Hepatocyte (in vitro differentiated cells): ENCODE measurements around the gene DYDC2. TPM values are rescaled to one million over a fixed set of nuclear protein-coding genes. Genes with fewer than 3 reads are reported as not detected.

ENCODE experiments used
- DNase-seq: peaks from one replicate; pipeline ENCODE4 v3.0.0-alpha.2; 2016; ENCODE audit warnings: low spot score
- H2AFZ ChIP-seq: fragments of 200-600 bp; sonication (generic); 2 replicates; pipeline ENCODE4 v1.6.0; 2016; ENCODE audit warnings: antibody characterized with exemption, mild to moderate bottlenecking
- H3K27ac ChIP-seq: fragments of 200-600 bp; sonication (generic); 2 replicates; pipeline ENCODE4 v1.5.1; 2016; ENCODE audit warnings: mild to moderate bottlenecking
- H3K27me3 ChIP-seq: fragments of 200-600 bp; sonication (generic); 2 replicates; pipeline ENCODE4 v1.6.1; 2016
- H3K36me3 ChIP-seq: fragments of 200-600 bp; sonication (generic); replicated peaks from 2 replicates; pipeline ENCODE4 v1.5.1; 2016; ENCODE audit warnings: low read depth; ENCODE audit not compliant: insufficient read depth
- H3K4me1 ChIP-seq: fragments of 200-600 bp; sonication (generic); 2 replicates; pipeline ENCODE4 v1.5.1; 2016; ENCODE audit warnings: mild to moderate bottlenecking, moderate library complexity; ENCODE audit not compliant: insufficient read depth
- H3K4me2 ChIP-seq: fragments of 200-600 bp; sonication (generic); 2 replicates; pipeline ENCODE4 v1.6.0; 2016
- H3K4me3 ChIP-seq: fragments of 200-600 bp; sonication (generic); 2 replicates; pipeline ENCODE4 v1.5.1; 2016; ENCODE audit warnings: mild to moderate bottlenecking
- H3K79me2 ChIP-seq: fragments of 200-600 bp; sonication (generic); 2 replicates; pipeline ENCODE4 v1.6.0; 2017; ENCODE audit warnings: mild to moderate bottlenecking
- H3K9me2 ChIP-seq: fragments of 200-600 bp; sonication (generic); replicated peaks from 2 replicates; pipeline ENCODE4 v1.6.0; 2017; ENCODE audit warnings: mild to moderate bottlenecking; ENCODE audit not compliant: insufficient read depth
- H3K9me3 ChIP-seq: fragments of 200-600 bp; sonication (generic); 2 replicates; pipeline ENCODE4 v1.5.1; 2016; ENCODE audit warnings: low read depth, mild to moderate bottlenecking
- H4K20me1 ChIP-seq: fragments of 200-600 bp; sonication (generic); 2 replicates; pipeline ENCODE4 v1.6.0; 2016; ENCODE audit warnings: mild to moderate bottlenecking; ENCODE audit not compliant: insufficient read depth, poor library complexity, severe bottlenecking
- CTCF ChIP-seq: fragments of 200-600 bp; sonication (generic); IDR thresholded peaks from 2 replicates; pipeline ENCODE4 v1.5.1; 2016; ENCODE audit warnings: antibody characterized with exemption, mild to moderate bottlenecking; ENCODE audit not compliant: poor library complexity
- EZH2 ChIP-seq: fragments of 200-600 bp; sonication (generic); IDR thresholded peaks from 2 replicates; pipeline ENCODE4 v1.6.1; 2016; ENCODE audit warnings: antibody characterized with exemption, mild to moderate bottlenecking, borderline replicate concordance
- EZH2phosphoT487 ChIP-seq: fragments of 200-600 bp; sonication (generic); IDR thresholded peaks from one replicate; pipeline ENCODE4 v1.6.1; 2018; ENCODE audit warnings: antibody characterized with exemption, mild to moderate bottlenecking, low read depth, moderate library complexity; ENCODE audit not compliant: unreplicated experiment, severe bottlenecking
- WGBS: methylation state at CpG from one replicate; pipeline ENCODE4 v1.1.6; 2016; ENCODE audit warnings: low lambda C conversion rate; ENCODE audit errors: missing lambda C conversion rate; 5-methylcytosine and 5-hydroxymethylcytosine counted together
- polyA plus RNA-seq: library from polyadenylated mRNA; unstranded; fragments of >200 nt; fragmentation: Nextera tagmentation; extraction: Ambion mirVana; gene quantifications from 2 replicates; pipeline ENCODE4 v1.2.1, GENCODE V29; 2016
- total RNA-seq: library from RNA; depleted of rRNA; stranded (reverse); fragments of >200 nt; gene quantifications from 2 replicates; pipeline ENCODE4 v1.2.3, GENCODE V29; 2014

DYDC2 gene
- total and polyA plus RNA-seq, 2 experiments from 2014 or later: 0.80 TPM; not detected in 1

- TF ChIP-seq EZH2phosphoT487: no peak
- no peak for TF ChIP-seq CTCF
- TF ChIP-seq EZH2: no peak
- Histone ChIP-seq H3K9me3 (no peaks in the 10 kb centered on the region), H2AFZ (no peak overlapping the region), H3K79me2 (no peaks in the 10 kb centered on the region), H3K36me3 (no peaks in the 10 kb centered on the region), H3K27ac (no peak overlapping the region), H3K4me1 (no peaks in the 10 kb centered on the region), H3K4me3 (no peak overlapping the region), H3K4me2 (no peak overlapping the region), H4K20me1 (no peaks in the 10 kb centered on the region), H3K27me3 (no peaks in the 10 kb centered on the region), H3K9me2 (no peaks in the 10 kb centered on the region)
- 63% methylated on average over 2 of the region's 2 CpGs for WGBS
- DNase-seq: no peak
These were observed 34.4 kb upstream of the DYDC2 start for GRCh38 chr10:80322158-80322557.

DNA sequence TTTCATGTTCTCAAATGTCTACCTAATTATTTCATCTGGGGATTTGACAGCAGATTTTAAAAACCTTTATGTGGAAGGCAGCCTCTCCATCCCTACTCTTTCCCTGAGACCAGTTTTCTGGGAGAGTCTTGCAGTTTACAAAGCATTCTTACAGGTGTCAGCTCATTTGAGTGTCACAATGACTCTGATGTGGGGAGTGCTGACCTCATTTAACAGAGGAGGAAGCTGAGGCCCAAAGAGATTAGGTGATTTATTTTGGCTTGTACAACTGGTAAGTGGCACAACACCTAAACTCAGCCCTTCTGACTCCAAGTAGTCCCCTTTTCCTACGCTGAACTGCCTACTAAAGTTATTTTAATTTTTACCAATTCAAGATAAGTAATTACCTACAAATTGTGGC lies 33.9 kb upstream of the DYDC2 start:
- H3K27ac ChIP-seq: no peak overlapping the region
- 86% methylated on average over 1 of the region's 1 CpG for WGBS
- no peaks in the 10 kb centered on the region for H3K4me1 ChIP-seq

GRCh38 chr10:80323311-80323710 lies 33.3 kb upstream of the DYDC2 start:
- no peaks in the 10 kb centered on the region for H3K9me3 ChIP-seq
- no peaks in the 10 kb centered on the region for H4K20me1 ChIP-seq
- no peak for DNase-seq
- H3K36me3 ChIP-seq: no peaks in the 10 kb centered on the region
- no peaks in the 10 kb centered on the region for H3K4me1 ChIP-seq
- H2AFZ ChIP-seq: no peak overlapping the region
- H3K4me2 ChIP-seq: no peak overlapping the region
- no peaks in the 10 kb centered on the region for H3K27me3 ChIP-seq
- no peak overlapping the region for H3K27ac ChIP-seq
- no peaks in the 10 kb centered on the region for H3K9me2 ChIP-seq
- no peaks in the 10 kb centered on the region for H3K79me2 ChIP-seq
- 77% methylated on average over 3 of the region's 3 CpGs for WGBS
- H3K4me3 ChIP-seq: no peak overlapping the region
- TF ChIP-seq EZH2phosphoT487: no peak
- TF ChIP-seq CTCF: no peak
- TF ChIP-seq EZH2: no peak

More for the DNA sequence above, 33.9 kb upstream of the DYDC2 start:
- no peaks in the 10 kb centered on the region for H4K20me1 ChIP-seq
- no peaks in the 10 kb centered on the region for H3K9me2 ChIP-seq
- no peaks in the 10 kb centered on the region for H3K36me3 ChIP-seq
- no peak for DNase-seq
- H2AFZ ChIP-seq: no peak overlapping the region
- H3K9me3 ChIP-seq: no peaks in the 10 kb centered on the region
- TF ChIP-seq EZH2 (no peak), EZH2phosphoT487 (no peak), CTCF (no peak)
- H3K4me3 ChIP-seq: no peak overlapping the region
- no peaks in the 10 kb centered on the region for H3K79me2 ChIP-seq
- no peak overlapping the region for H3K4me2 ChIP-seq
- H3K27me3 ChIP-seq: no peaks in the 10 kb centered on the region

DNA sequence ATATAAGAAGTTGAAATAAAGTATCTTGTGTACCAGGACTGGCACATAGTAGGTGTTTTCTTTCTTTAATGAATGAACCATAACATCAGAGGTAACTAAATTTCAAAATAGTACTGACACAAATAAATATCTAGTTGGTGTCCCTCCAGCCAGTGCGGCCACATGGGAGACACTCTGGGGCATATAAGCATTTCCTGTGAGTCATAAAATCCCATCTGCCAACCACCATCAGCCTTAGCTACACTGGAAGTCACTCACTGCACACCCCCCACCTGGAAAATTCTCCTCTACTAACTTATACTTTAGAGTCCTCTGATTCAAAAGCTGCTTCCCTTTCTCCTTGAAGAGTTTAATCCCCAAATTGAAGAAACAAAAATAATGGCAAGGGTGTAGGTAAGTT lies 32.5 kb upstream of the DYDC2 start:
- no peak for TF ChIP-seq EZH2
- no peak for TF ChIP-seq EZH2phosphoT487
- no peak for TF ChIP-seq CTCF
- H3K4me2 ChIP-seq: no peak overlapping the region
- no peaks in the 10 kb centered on the region for H4K20me1 ChIP-seq
- DNase-seq: no peak
- WGBS: 57% methylated on average over 1 of the region's 1 CpG
- H3K4me1 ChIP-seq: no peaks in the 10 kb centered on the region
- H3K9me2 ChIP-seq: no peaks in the 10 kb centered on the region
- H3K27ac ChIP-seq: no peak overlapping the region
- no peaks in the 10 kb centered on the region for H3K79me2 ChIP-seq
- no peak overlapping the region for H3K4me3 ChIP-seq
- H3K9me3 ChIP-seq: no peaks in the 10 kb centered on the region
- no peak overlapping the region for H2AFZ ChIP-seq
- H3K27me3 ChIP-seq: no peaks in the 10 kb centered on the region
- no peaks in the 10 kb centered on the region for H3K36me3 ChIP-seq
